ENCODE data around the gene ATXN10.

DNA sequence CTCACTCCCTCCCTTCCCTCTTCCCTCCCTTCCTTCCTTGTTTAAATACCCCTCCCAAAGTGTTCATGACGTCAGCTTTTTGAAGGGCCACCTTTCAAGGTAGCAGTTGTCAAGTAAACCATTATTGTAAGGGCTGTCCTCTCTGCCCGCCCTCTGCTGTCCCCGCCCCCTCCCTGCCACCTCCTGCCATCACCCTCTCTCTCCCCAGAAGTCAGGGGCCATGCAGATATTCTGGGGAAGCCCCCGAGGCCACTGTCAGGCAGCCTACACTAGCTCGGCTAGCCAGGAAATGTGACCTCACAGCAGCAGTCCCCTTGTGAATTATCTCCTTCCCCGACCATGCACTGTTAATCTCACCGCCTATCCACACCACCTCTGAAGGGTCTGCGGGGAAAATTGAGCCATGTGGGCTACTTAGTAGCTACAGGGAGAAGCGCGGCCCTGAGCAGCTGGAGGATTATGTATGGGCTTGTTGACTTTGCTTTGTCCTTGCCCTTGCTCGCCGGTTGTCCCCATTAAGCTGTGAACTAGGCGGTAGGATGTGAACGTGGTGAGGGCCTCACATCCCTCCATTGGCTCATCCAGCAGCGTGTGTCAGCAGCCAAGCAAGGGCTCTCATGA, 42.1 kb upstream of the ATXN10 start:
- TF ChIP-seq, protein P1, sequence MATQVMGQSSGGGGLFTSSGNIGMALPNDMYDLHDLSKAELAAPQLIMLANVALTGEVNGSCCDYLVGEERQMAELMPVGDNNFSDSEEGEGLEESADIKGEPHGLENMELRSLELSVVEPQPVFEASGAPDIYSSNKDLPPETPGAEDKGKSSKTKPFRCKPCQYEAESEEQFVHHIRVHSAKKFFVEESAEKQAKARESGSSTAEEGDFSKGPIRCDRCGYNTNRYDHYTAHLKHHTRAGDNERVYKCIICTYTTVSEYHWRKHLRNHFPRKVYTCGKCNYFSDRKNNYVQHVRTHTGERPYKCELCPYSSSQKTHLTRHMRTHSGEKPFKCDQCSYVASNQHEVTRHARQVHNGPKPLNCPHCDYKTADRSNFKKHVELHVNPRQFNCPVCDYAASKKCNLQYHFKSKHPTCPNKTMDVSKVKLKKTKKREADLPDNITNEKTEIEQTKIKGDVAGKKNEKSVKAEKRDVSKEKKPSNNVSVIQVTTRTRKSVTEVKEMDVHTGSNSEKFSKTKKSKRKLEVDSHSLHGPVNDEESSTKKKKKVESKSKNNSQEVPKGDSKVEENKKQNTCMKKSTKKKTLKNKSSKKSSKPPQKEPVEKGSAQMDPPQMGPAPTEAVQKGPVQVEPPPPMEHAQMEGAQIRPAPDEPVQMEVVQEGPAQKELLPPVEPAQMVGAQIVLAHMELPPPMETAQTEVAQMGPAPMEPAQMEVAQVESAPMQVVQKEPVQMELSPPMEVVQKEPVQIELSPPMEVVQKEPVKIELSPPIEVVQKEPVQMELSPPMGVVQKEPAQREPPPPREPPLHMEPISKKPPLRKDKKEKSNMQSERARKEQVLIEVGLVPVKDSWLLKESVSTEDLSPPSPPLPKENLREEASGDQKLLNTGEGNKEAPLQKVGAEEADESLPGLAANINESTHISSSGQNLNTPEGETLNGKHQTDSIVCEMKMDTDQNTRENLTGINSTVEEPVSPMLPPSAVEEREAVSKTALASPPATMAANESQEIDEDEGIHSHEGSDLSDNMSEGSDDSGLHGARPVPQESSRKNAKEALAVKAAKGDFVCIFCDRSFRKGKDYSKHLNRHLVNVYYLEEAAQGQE (IDR thresholded peaks at IDR 0.05; ENCODE audit: insufficient read depth in 1 of 2, low read depth in 2 of 2, low read length in 2 of 2): no peak
- TF ChIP-seq TAF1 (IDR thresholded peaks at IDR 0.05; ENCODE audit: borderline replicate concordance, insufficient read depth, low read length) (no peak), FOXP2 (optimal IDR thresholded peaks at IDR 0.05; ENCODE audit: borderline replicate concordance, extremely low read depth, extremely low read length, insufficient read depth) (no peak), POLR2AphosphoS5 (IDR thresholded peaks at IDR 0.05; ENCODE audit: low read depth, low read length) (no peak)

Data from PFSK-1 (cell line).